Fibroblast of lung (primary cell): ENCODE data around the gene KDM3A. TPM values are rescaled to one million over a fixed set of nuclear protein-coding genes. Genes with fewer than 3 reads are reported as not detected.

Experiments used
- DNase-seq, 2 donors: peaks; one replicate each; pipeline versions ENCODE4 v3.0.0 to v3.0.0-alpha.2; 2010; ENCODE audit warnings: low read depth in 2 of 2
- H2AFZ ChIP-seq: 2 replicates; pipeline ENCODE4 v1.5.1; 2012; ENCODE audit warnings: low read length, control low read depth, inconsistent platforms
- H3K27ac ChIP-seq: 2 replicates; pipeline ENCODE4 v1.5.1; 2011; ENCODE audit warnings: low read length, control low read depth; ENCODE audit not compliant: insufficient read depth
- H3K27me3 ChIP-seq: 2 replicates; pipeline ENCODE4 v1.5.1; 2011; ENCODE audit warnings: mild to moderate bottlenecking, low read length; ENCODE audit not compliant: control insufficient read depth, insufficient read depth
- H3K36me3 ChIP-seq: 2 replicates; pipeline ENCODE4 v1.5.1; 2011; ENCODE audit warnings: low read length; ENCODE audit not compliant: control insufficient read depth, insufficient read depth
- H3K4me1 ChIP-seq: 2 replicates; pipeline ENCODE4 v1.5.1; 2011; ENCODE audit warnings: low read length; ENCODE audit not compliant: control insufficient read depth, insufficient read depth; ENCODE audit errors: extremely low read depth
- H3K4me2 ChIP-seq: 2 replicates; pipeline ENCODE4 v1.5.1; 2011; ENCODE audit warnings: low read length, control low read depth; ENCODE audit not compliant: insufficient read depth; ENCODE audit errors: extremely low read depth
- H3K4me3 ChIP-seq, 4 experiments: fragments of 200-600 bp in 1 of 4; sonication (generic) in 1 of 4; replicated peaks in 1 of 4; 2 replicates each; pipeline ENCODE4 v1.5.1; 2011 to 2016; ENCODE audit warnings: low read length in 4 of 4, low read depth in 3 of 4, mild to moderate bottlenecking in 3 of 4, control low read depth in 2 of 4, inconsistent platforms in 1 of 4, mixed read lengths in 1 of 4; ENCODE audit not compliant: insufficient read depth in 1 of 4; ENCODE audit errors: control extremely low read depth in 1 of 4
- H3K79me2 ChIP-seq: 2 replicates; pipeline ENCODE4 v1.5.1; 2012; ENCODE audit warnings: mild to moderate bottlenecking, low read length, inconsistent platforms; ENCODE audit not compliant: control insufficient read depth, insufficient read depth
- H3K9ac ChIP-seq: 2 replicates; pipeline ENCODE4 v1.5.1; 2011; ENCODE audit warnings: mild to moderate bottlenecking, low read length, control low read depth; ENCODE audit not compliant: insufficient read depth
- H3K9me3 ChIP-seq: 2 replicates; pipeline ENCODE4 v1.5.1; 2012; ENCODE audit warnings: low read depth, low read length; ENCODE audit not compliant: control insufficient read depth, insufficient read depth
- H4K20me1 ChIP-seq: 2 replicates; pipeline ENCODE4 v1.5.1; 2011; ENCODE audit warnings: low read length; ENCODE audit not compliant: control insufficient read depth, insufficient read depth; ENCODE audit errors: extremely low read depth
- CTCF ChIP-seq, 2 donors: IDR thresholded peaks in 1 of 2; conservative IDR thresholded peaks in 1 of 2; 1 replicate in 1 of 2; 2 replicates in 1 of 2; pipeline ENCODE4 v1.5.1; 2011 to 2012; ENCODE audit warnings: low read length in 2 of 2, control low read depth in 1 of 2, inconsistent platforms in 1 of 2, low read depth in 1 of 2, mild to moderate bottlenecking in 1 of 2
- EZH2 ChIP-seq: IDR thresholded peaks from 2 replicates; pipeline ENCODE4 v1.5.1; 2012; ENCODE audit warnings: low read length, control low read depth, mild to moderate bottlenecking; ENCODE audit errors: missing control alignments
- polyA plus RNA-seq, 2 donors: library from polyadenylated mRNA; depleted of rRNA in 1 of 2; stranded (reverse) in 1 of 2; unstranded in 1 of 2; fragments of >200 nt; gene quantifications; 2 replicates each; pipeline ENCODE4 v1.2.1, GENCODE V29; 2011 to 2012; ENCODE audit warnings: missing spikeins in 1 of 2
- total RNA-seq: library from RNA; depleted of rRNA; stranded (reverse); fragments of >200 nt; gene quantifications from 2 replicates; pipeline ENCODE4 v1.2.1, GENCODE V29; 2014

Gene KDM3A
- total and polyA plus RNA-seq, 2 donors (not counting 1 experiment from before 2014, with no cell fraction given), result 20.5 to 26.0 TPM

DNA sequence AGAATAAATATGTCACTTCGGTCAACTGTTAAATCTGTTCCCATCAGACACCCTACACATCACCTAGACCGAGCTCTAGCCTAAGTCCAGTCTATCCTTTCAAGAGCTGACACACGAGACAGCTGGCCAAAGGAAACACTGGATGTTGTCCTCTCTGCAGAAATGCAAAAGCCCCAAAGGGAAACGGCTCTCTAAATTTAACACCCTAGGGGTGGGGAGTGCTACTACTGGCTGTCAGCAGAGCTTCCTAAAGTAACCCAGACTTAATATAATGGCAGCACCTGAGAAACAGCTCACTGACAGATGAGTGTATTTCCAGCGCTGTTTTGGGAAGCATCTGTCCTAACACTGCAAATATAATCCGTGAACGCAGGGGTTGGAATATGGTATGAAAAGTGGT lies 66.4 kb downstream of the KDM3A start:
- Histone ChIP-seq H3K9me3 (no peaks in the 10 kb centered on the region), H3K27me3 (no peaks in the 10 kb centered on the region), H3K79me2 (no peaks in the 10 kb centered on the region), H2AFZ (no peak overlapping the region), H3K4me3 (no peak overlapping the region), H3K27ac (no peak overlapping the region), H4K20me1 (no peaks in the 10 kb centered on the region), H3K4me1 (no peaks in the 10 kb centered on the region), H3K9ac (no peak overlapping the region), H3K4me2 (no peak overlapping the region), H3K36me3 (no peaks in the 10 kb centered on the region)
- TF ChIP-seq EZH2 (no peak), CTCF (conservative IDR thresholded peaks at IDR 0.05 in 1 of 2, IDR thresholded peaks at IDR 0.05 in 1 of 2; ENCODE audit: low read depth in 1 of 2, low read length in 2 of 2) (no peak)
- no peak for DNase-seq

GRCh38 chr2:86510436-86510933 lies 69.3 kb downstream of the KDM3A start:
- TF ChIP-seq CTCF (conservative IDR thresholded peaks at IDR 0.05 in 1 of 2, IDR thresholded peaks at IDR 0.05 in 1 of 2; ENCODE audit: low read depth in 1 of 2, low read length in 2 of 2) (no peak), EZH2 (no peak)
- H3K36me3 ChIP-seq, result no peaks in the 10 kb centered on the region

DNA sequence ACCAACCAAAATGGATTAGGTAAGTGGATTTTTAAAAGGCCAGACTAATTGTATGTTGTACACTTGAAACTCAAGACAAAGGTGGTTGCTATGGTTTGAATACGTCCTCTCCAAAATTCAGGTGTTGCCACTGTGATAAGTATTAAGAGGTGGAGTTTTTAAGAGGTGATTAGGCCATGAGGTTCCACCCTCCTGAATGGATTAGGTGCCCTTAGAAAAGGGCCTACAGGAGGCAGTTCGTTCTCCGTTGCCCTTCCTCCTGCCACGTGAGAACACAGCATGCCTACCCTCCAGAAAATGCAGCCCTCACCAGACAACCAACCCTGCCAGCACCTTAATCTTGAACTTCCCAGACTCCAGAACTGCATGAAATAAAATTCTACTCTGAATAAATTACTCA lies 70.9 kb downstream of the KDM3A start:
- no peak for TF ChIP-seq EZH2
- TF ChIP-seq CTCF (conservative IDR thresholded peaks at IDR 0.05 in 1 of 2, IDR thresholded peaks at IDR 0.05 in 1 of 2; ENCODE audit: low read depth in 1 of 2, low read length in 2 of 2), result no peak
- H3K27me3 ChIP-seq, result no peaks in the 10 kb centered on the region

More at GRCh38 chr2:86510436-86510933, 69.3 kb downstream of the KDM3A start:
- no peaks in the 10 kb centered on the region for H4K20me1 ChIP-seq
- no peak overlapping the region for H3K4me3 ChIP-seq
- H3K9ac ChIP-seq, result no peak overlapping the region
- no peak overlapping the region for H3K27ac ChIP-seq
- H2AFZ ChIP-seq, result no peak overlapping the region
- no peak overlapping the region for H3K4me2 ChIP-seq
- no peaks in the 10 kb centered on the region for H3K9me3 ChIP-seq
- no peaks in the 10 kb centered on the region for H3K4me1 ChIP-seq
- H3K27me3 ChIP-seq, result no peaks in the 10 kb centered on the region
- DNase-seq, result no peak
- no peaks in the 10 kb centered on the region for H3K79me2 ChIP-seq

More for the DNA sequence above, 70.9 kb downstream of the KDM3A start:
- no peak overlapping the region for H3K27ac ChIP-seq
- DNase-seq, result no peak
- no peaks in the 10 kb centered on the region for H3K4me1 ChIP-seq
- H3K9me3 ChIP-seq, result no peaks in the 10 kb centered on the region
- H3K4me3 ChIP-seq, result no peak overlapping the region
- no peak overlapping the region for H3K9ac ChIP-seq
- no peaks in the 10 kb centered on the region for H3K36me3 ChIP-seq
- no peaks in the 10 kb centered on the region for H3K79me2 ChIP-seq
- H2AFZ ChIP-seq, result no peak overlapping the region
- H3K4me2 ChIP-seq, result no peak overlapping the region
- H4K20me1 ChIP-seq, result no peaks in the 10 kb centered on the region
